Measurements from ENCODE around the gene PARVG. TPM values are rescaled to one million over a fixed set of nuclear protein-coding genes. Genes with fewer than 3 reads are reported as not detected.

The PARVG gene
- polyA plus RNA-seq, 1 donor (not counting 4 experiments of a cell fraction or from before 2014, with no cell fraction given), result not detected

GRCh38 chr22:44247923-44248892 is 67.5 kb downstream of the PARVG start:
- no peaks in the 10 kb centered on the region for H4K20me1 ChIP-seq (ENCODE audit: control insufficient read depth, extremely low read depth, insufficient read depth, low read length)
- H3K4me1 ChIP-seq (ENCODE audit: control insufficient read depth, extremely low read depth, insufficient read depth, low read length), result no peaks in the 10 kb centered on the region
- H3K4me2 ChIP-seq (ENCODE audit: control insufficient read depth, extremely low read depth, insufficient read depth, low read depth, low read length), result no peak overlapping the region
- dilution Hi-C loops (cut with MboI; ENCODE audit: extremely low pct_ligation_motif_present, low sequenced_read_pairs), result no loop called here
- no peaks in the 10 kb centered on the region for H3K9me3 ChIP-seq (ENCODE audit: control insufficient read depth, low read depth, low read length)
- no peak overlapping the region for H2AFZ ChIP-seq (ENCODE audit: control insufficient read depth, low read length)
- no peak for TF ChIP-seq CTCF (optimal IDR thresholded peaks at IDR 0.05 in 1 of 3, IDR thresholded peaks at IDR 0.05 in 1 of 3, conservative IDR thresholded peaks at IDR 0.05 in 1 of 3; ENCODE audit: extremely low read depth in 1 of 3, insufficient read depth in 2 of 3, low read length in 3 of 3)
- no peak for TF ChIP-seq EZH2 (IDR thresholded peaks at IDR 0.05; ENCODE audit: low read length)
- no peak for DNase-seq (ENCODE audit: low read depth, low spot score)
- no peaks in the 10 kb centered on the region for H3K79me2 ChIP-seq (ENCODE audit: control insufficient read depth, insufficient read depth, low read length)
- H3K27ac ChIP-seq (ENCODE audit: control insufficient read depth, insufficient read depth, low read length), result no peak overlapping the region
- H3K4me3 ChIP-seq (ENCODE audit: control insufficient read depth in 2 of 3, extremely low read depth in 1 of 3, insufficient read depth in 2 of 3, low read depth in 1 of 3, low read length in 3 of 3), result no peak overlapping the region
- H3K27me3 ChIP-seq (ENCODE audit: control insufficient read depth, extremely low read depth, insufficient read depth, low read length), result peaks cover 5% of the 10 kb centered on the region
- H3K9ac ChIP-seq (ENCODE audit: control insufficient read depth, extremely low read depth, insufficient read depth, low read length), result no peak overlapping the region
- FAIRE-seq, result no peak
- H3K36me3 ChIP-seq (ENCODE audit: control insufficient read depth in 2 of 2, extremely low read depth in 1 of 2, insufficient read depth in 2 of 2, low read length in 2 of 2), result no peaks in the 10 kb centered on the region
- H3K9me1 ChIP-seq (ENCODE audit: control insufficient read depth, extremely low read depth, insufficient read depth, low read length), result no peaks in the 10 kb centered on the region

GRCh38 chr22:44248926-44249325 is 68.2 kb downstream of the PARVG start:
- H4K20me1 ChIP-seq (ENCODE audit: control insufficient read depth, extremely low read depth, insufficient read depth, low read length), result no peaks in the 10 kb centered on the region
- no peak overlapping the region for H3K27ac ChIP-seq (ENCODE audit: control insufficient read depth, insufficient read depth, low read length)
- no peak overlapping the region for H3K4me2 ChIP-seq (ENCODE audit: control insufficient read depth, extremely low read depth, insufficient read depth, low read depth, low read length)
- TF ChIP-seq CTCF (optimal IDR thresholded peaks at IDR 0.05 in 1 of 3, IDR thresholded peaks at IDR 0.05 in 1 of 3, conservative IDR thresholded peaks at IDR 0.05 in 1 of 3; ENCODE audit: extremely low read depth in 1 of 3, insufficient read depth in 2 of 3, low read length in 3 of 3), result no peak
- no peak for TF ChIP-seq EZH2 (IDR thresholded peaks at IDR 0.05; ENCODE audit: low read length)
- no peaks in the 10 kb centered on the region for H3K36me3 ChIP-seq (ENCODE audit: control insufficient read depth in 2 of 2, extremely low read depth in 1 of 2, insufficient read depth in 2 of 2, low read length in 2 of 2)
- H3K27me3 ChIP-seq (ENCODE audit: control insufficient read depth, extremely low read depth, insufficient read depth, low read length), result peaks cover 5% of the 10 kb centered on the region
- dilution Hi-C loops (cut with MboI; ENCODE audit: extremely low pct_ligation_motif_present, low sequenced_read_pairs), result no loop called here
- H3K9me1 ChIP-seq (ENCODE audit: control insufficient read depth, extremely low read depth, insufficient read depth, low read length), result no peaks in the 10 kb centered on the region
- no peak overlapping the region for H3K4me3 ChIP-seq (ENCODE audit: control insufficient read depth in 2 of 3, extremely low read depth in 1 of 3, insufficient read depth in 2 of 3, low read depth in 1 of 3, low read length in 3 of 3)
- no peaks in the 10 kb centered on the region for H3K4me1 ChIP-seq (ENCODE audit: control insufficient read depth, extremely low read depth, insufficient read depth, low read length)
- H3K9me3 ChIP-seq (ENCODE audit: control insufficient read depth, low read depth, low read length), result no peaks in the 10 kb centered on the region
- FAIRE-seq (no peak), DNase-seq (ENCODE audit: low read depth, low spot score) (no peak)
- H3K79me2 ChIP-seq (ENCODE audit: control insufficient read depth, insufficient read depth, low read length), result no peaks in the 10 kb centered on the region
- no peak overlapping the region for H3K9ac ChIP-seq (ENCODE audit: control insufficient read depth, extremely low read depth, insufficient read depth, low read length)
- no peak overlapping the region for H2AFZ ChIP-seq (ENCODE audit: control insufficient read depth, low read length)

All from keratinocyte (primary cell).